ENCODE results near the gene IMMP2L. TPM values are rescaled to one million over a fixed set of nuclear protein-coding genes. Genes with fewer than 3 reads are reported as not detected.

IMMP2L gene
- total RNA-seq, 2 experiments from 2014 or later, result 8.9 to 18.7 TPM

DNA sequence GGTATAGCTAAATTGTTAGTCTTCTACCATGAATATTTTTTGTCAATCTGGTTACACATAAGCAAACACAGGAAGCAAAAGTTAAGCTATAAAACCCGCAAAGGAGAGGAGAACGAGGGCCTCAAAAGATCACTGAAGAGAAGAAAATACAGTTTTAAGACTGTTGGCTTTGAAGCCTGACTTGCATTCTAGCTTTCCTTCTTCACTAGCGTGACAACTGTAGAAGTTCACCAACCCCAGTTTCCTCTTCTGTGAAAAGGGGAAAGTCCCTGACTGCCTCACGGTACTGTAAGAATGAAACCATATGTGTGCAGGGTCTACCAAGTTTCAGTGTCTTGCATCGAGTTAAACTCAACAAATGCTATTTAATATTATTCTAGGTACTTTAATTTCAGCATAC, 478.9 kb downstream of the IMMP2L start:
- H3K27me3 ChIP-seq (ENCODE audit: control insufficient read depth in 1 of 2, insufficient read depth in 2 of 2, low read length in 2 of 2), result no peaks in the 10 kb centered on the region
- intact Hi-C loops (cut with DNase I, micrococcal nuclease), result loop anchor here in 1 of 2 experiments (1.0 to 5.0 kb wide), 2 partner anchors 58 to 71 kb away; no protein-coding TSS in a partner anchor
- H3K4me3 Mint-ChIP-seq, result peak overlapping the region; percentile 47
- peaks cover 20% of the 10 kb centered on the region for H3K4me1 ChIP-seq (ENCODE audit: insufficient read depth, low read length)
- peak overlapping the region; percentile 73 for H3K27ac Mint-ChIP-seq
- H3K27me3 Mint-ChIP-seq, result no peaks in the 10 kb centered on the region
- peak overlapping the region; percentile 2 for H3K4me3 ChIP-seq (ENCODE audit: low read length)
- H3K36me3 Mint-ChIP-seq (ENCODE audit: low read depth), result no peaks in the 10 kb centered on the region
- peaks cover 3% of the 10 kb centered on the region for H3K9me3 Mint-ChIP-seq
- ATAC-seq (ENCODE audit: poor library complexity) (peak; percentile 95), DNase-seq (peak in 10 of 14 experiments; percentile 16 to 91 (median 40))
- ChIA-PET CTCF (interaction anchor here (1.4 to 2.7 kb wide), 2 partner anchors 9 to 15 kb away, joined by 5 to 13 read pairs; no protein-coding TSS in a partner anchor), POLR2A (interaction anchor here (0.5 to 3.6 kb wide), 40 partner anchors 9 to 1857 kb away, joined by 3 to 64 read pairs (median 4); partner anchors contain the start of gene IMMP2L)
- peaks cover 77% of the 10 kb centered on the region for H3K4me1 Mint-ChIP-seq (ENCODE audit: low read depth)
- H3K9me3 ChIP-seq (ENCODE audit: control insufficient read depth in 1 of 2, insufficient read depth in 1 of 2, low read length in 2 of 2), result no peaks in the 10 kb centered on the region
- no peaks in the 10 kb centered on the region for H3K36me3 ChIP-seq (ENCODE audit: insufficient read depth, low read length)
- TF ChIP-seq, protein P1, sequence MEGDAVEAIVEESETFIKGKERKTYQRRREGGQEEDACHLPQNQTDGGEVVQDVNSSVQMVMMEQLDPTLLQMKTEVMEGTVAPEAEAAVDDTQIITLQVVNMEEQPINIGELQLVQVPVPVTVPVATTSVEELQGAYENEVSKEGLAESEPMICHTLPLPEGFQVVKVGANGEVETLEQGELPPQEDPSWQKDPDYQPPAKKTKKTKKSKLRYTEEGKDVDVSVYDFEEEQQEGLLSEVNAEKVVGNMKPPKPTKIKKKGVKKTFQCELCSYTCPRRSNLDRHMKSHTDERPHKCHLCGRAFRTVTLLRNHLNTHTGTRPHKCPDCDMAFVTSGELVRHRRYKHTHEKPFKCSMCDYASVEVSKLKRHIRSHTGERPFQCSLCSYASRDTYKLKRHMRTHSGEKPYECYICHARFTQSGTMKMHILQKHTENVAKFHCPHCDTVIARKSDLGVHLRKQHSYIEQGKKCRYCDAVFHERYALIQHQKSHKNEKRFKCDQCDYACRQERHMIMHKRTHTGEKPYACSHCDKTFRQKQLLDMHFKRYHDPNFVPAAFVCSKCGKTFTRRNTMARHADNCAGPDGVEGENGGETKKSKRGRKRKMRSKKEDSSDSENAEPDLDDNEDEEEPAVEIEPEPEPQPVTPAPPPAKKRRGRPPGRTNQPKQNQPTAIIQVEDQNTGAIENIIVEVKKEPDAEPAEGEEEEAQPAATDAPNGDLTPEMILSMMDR (IDR thresholded peaks at IDR 0.05), result no peak
- peak overlapping the region; percentile 38 to 42 for H3K27ac ChIP-seq (ENCODE audit: low read depth in 1 of 2, low read length in 2 of 2)

DNA sequence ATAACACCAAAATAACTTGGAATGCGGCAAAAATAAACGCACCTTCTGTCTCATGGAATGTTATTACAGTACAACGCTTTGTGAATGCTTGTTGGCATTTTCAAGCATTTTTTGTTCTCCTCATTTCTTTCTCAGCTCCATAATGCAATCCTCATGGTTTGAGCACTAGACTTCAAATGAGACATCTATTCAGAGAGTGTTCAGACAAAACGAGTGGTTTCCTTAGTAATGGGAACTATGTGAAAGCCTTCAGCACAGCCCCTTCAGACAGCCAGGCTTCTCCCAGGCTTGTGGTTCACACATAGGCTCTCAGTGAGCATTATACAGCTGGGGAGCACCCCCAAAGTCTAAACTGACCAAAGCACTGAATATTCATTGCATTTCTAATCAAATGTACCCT, 479.9 kb downstream of the IMMP2L start:
- Mint-ChIP-seq H3K27me3 (no peaks in the 10 kb centered on the region), H3K36me3 (ENCODE audit: low read depth) (no peaks in the 10 kb centered on the region), H3K4me1 (ENCODE audit: low read depth) (peaks cover 72% of the 10 kb centered on the region), H3K9me3 (peaks cover 3% of the 10 kb centered on the region), H3K27ac (peak overlapping the region; percentile 73), H3K4me3 (peak overlapping the region; percentile 63)
- no peak for ATAC-seq (ENCODE audit: poor library complexity)
- Histone ChIP-seq H3K27ac (ENCODE audit: low read depth in 1 of 2, low read length in 2 of 2) (peak overlapping the region; percentile 38 to 42), H3K36me3 (ENCODE audit: insufficient read depth, low read length) (no peaks in the 10 kb centered on the region), H3K27me3 (ENCODE audit: control insufficient read depth in 1 of 2, insufficient read depth in 2 of 2, low read length in 2 of 2) (no peaks in the 10 kb centered on the region), H3K9me3 (ENCODE audit: control insufficient read depth in 1 of 2, insufficient read depth in 1 of 2, low read length in 2 of 2) (no peaks in the 10 kb centered on the region), H3K4me3 (ENCODE audit: low read length) (no peak overlapping the region), H3K4me1 (ENCODE audit: insufficient read depth, low read length) (peaks cover 20% of the 10 kb centered on the region)
- ChIA-PET POLR2A (interaction anchor here (1.4 to 3.6 kb wide), 12 partner anchors 10 to 105 kb away, joined by 3 to 64 read pairs (median 8); no protein-coding TSS in a partner anchor), CTCF (interaction anchor here (2.7 kb wide), 1 partner anchor 16 kb away, joined by 13 read pairs; no protein-coding TSS in a partner anchor)
- no peak for DNase-seq
- intact Hi-C loops (cut with DNase I, micrococcal nuclease), result loop anchor here in 1 of 2 experiments (5.0 kb wide), 1 partner anchor 70 kb away; no protein-coding TSS in a partner anchor
- TF ChIP-seq, protein P1 (IDR thresholded peaks at IDR 0.05), result no peak

DNA sequence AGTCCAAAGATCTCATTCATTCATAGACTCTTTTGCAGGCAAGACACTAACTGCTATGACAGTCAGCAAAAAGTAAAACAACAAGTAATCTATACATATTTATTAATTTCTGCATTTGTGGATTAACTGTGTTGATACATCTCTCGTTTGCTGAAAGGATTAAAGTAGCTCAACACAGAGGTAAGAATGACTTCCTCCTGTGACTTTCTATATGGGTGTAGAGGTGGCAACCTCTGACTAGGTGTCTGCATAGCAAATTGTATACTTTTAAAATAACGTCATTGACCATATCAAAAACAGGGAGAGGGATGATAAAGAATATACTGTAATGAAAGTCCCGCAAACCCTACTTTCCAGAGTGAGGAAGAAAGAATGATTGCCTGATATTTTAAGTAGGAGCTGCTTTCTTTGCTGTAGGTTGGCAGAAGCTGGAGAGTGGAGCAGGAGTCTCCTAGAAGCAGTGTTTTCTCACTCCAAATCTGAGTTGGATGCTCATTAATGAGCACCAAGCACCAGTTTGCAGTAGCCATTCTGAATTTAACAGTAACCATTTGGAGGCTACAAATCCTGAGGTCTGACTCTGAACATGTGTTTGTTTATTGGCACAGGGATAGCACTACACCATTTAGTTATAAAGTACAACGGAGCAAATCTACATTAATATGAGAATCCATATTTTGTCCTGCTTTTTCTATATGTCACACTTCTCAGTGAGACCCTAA, 480.6 kb downstream of the IMMP2L start:
- ChIA-PET POLR2A (interaction anchor here (0.8 to 3.6 kb wide), 6 partner anchors 9 to 70 kb away, joined by 3 to 64 read pairs (median 6); no protein-coding TSS in a partner anchor), CTCF (interaction anchor here (2.7 kb wide), 1 partner anchor 17 kb away, joined by 13 read pairs; no protein-coding TSS in a partner anchor)
- no peaks in the 10 kb centered on the region for H3K36me3 Mint-ChIP-seq (ENCODE audit: low read depth)
- peak overlapping the region; percentile 73 for H3K27ac Mint-ChIP-seq
- Histone ChIP-seq H3K4me1 (ENCODE audit: insufficient read depth, low read length) (peaks cover 20% of the 10 kb centered on the region), H3K27ac (ENCODE audit: low read depth in 1 of 2, low read length in 2 of 2) (peak overlapping the region; percentile 14 to 38), H3K36me3 (ENCODE audit: insufficient read depth, low read length) (no peaks in the 10 kb centered on the region), H3K9me3 (ENCODE audit: control insufficient read depth in 1 of 2, insufficient read depth in 1 of 2, low read length in 2 of 2) (no peaks in the 10 kb centered on the region), H3K4me3 (ENCODE audit: low read length) (no peak overlapping the region), H3K27me3 (ENCODE audit: control insufficient read depth in 1 of 2, insufficient read depth in 2 of 2, low read length in 2 of 2) (no peaks in the 10 kb centered on the region)
- no peaks in the 10 kb centered on the region for H3K27me3 Mint-ChIP-seq
- DNase-seq, result no peak
- intact Hi-C loops (cut with DNase I, micrococcal nuclease), result loop anchor here in 1 of 2 experiments (5.0 kb wide), 1 partner anchor 69 kb away; no protein-coding TSS in a partner anchor
- H3K4me1 Mint-ChIP-seq (ENCODE audit: low read depth), result peaks cover 75% of the 10 kb centered on the region
- TF ChIP-seq, protein P1 (IDR thresholded peaks at IDR 0.05), result no peak
- peak overlapping the region; percentile 62 for H3K4me3 Mint-ChIP-seq
- ATAC-seq (ENCODE audit: poor library complexity), result no peak
- peaks cover 3% of the 10 kb centered on the region for H3K9me3 Mint-ChIP-seq
